Stimulated activated CD8-positive, alpha-beta memory T cell treated with anti-CD3 and anti-CD28 coated beads, Interleukin-12 subunit alpha, Interleukin-12 subunit beta, amount 100 ng/mL, for 24 hours (primary cell): ENCODE data around the gene SPON1.
"Not testable (repeated sequence)": the region's sequence is repeated elsewhere in the genome, so short reads cannot be mapped to it uniquely, and the experiment has no call there.

Experiments used
- DNase-seq: peaks from one replicate; pipeline ENCODE4 v3.0.0-alpha.2; 2020; ENCODE audit errors: extremely low read depth

Gene SPON1

GRCh38 chr11:14270690-14271542 is 308.4 kb downstream of the SPON1 start:
- no peak for DNase-seq

- no peak for DNase-seq
Measured at GRCh38 chr11:14273895-14274294, 311.4 kb downstream of the SPON1 start.

- DNase-seq, result no peak
Measured at GRCh38 chr11:14275076-14275475, 312.6 kb downstream of the SPON1 start.

GRCh38 chr11:14278869-14279268 is 316.3 kb downstream of the SPON1 start:
- not testable (repeated sequence) for DNase-seq

- no peak for DNase-seq
Measured at GRCh38 chr11:14288189-14288935, 325.8 kb downstream of the SPON1 start.

GRCh38 chr11:14290422-14290821 is 327.9 kb downstream of the SPON1 start:
- no peak for DNase-seq

GRCh38 chr11:14299921-14300320 is 337.4 kb downstream of the SPON1 start:
- DNase-seq, result no peak

- DNase-seq, result no peak
Measured at GRCh38 chr11:14300661-14301304, 338.3 kb downstream of the SPON1 start.

GRCh38 chr11:14304601-14305000 is 342.1 kb downstream of the SPON1 start:
- DNase-seq, result no peak

- DNase-seq, result no peak
Measured at GRCh38 chr11:14305649-14306048, 343.1 kb downstream of the SPON1 start.

- DNase-seq, result no peak
Measured at GRCh38 chr11:14306481-14306880, 344.0 kb downstream of the SPON1 start.

GRCh38 chr11:14308114-14308896 is 345.8 kb downstream of the SPON1 start:
- DNase-seq, result no peak

GRCh38 chr11:14308897-14309387 is 346.4 kb downstream of the SPON1 start:
- DNase-seq, result no peak

GRCh38 chr11:14309425-14310192 is 347.1 kb downstream of the SPON1 start:
- no peak for DNase-seq

GRCh38 chr11:14310679-14311078 is 348.2 kb downstream of the SPON1 start:
- no peak for DNase-seq

GRCh38 chr11:14312736-14313438 is 350.4 kb downstream of the SPON1 start:
- no peak for DNase-seq

GRCh38 chr11:14314127-14314526 is 351.6 kb downstream of the SPON1 start:
- no peak for DNase-seq

GRCh38 chr11:14315130-14315529 is 352.6 kb downstream of the SPON1 start:
- no peak for DNase-seq
